Measurements from ENCODE around the gene CCDC78. TPM values are rescaled to one million over a fixed set of nuclear protein-coding genes. Genes with fewer than 3 reads are reported as not detected.

Gene CCDC78
- total and polyA plus RNA-seq, 2 donors (not counting 3 experiments of a cell fraction or from before 2014, with no cell fraction given), result 0.50 to 1.3 TPM

DNA sequence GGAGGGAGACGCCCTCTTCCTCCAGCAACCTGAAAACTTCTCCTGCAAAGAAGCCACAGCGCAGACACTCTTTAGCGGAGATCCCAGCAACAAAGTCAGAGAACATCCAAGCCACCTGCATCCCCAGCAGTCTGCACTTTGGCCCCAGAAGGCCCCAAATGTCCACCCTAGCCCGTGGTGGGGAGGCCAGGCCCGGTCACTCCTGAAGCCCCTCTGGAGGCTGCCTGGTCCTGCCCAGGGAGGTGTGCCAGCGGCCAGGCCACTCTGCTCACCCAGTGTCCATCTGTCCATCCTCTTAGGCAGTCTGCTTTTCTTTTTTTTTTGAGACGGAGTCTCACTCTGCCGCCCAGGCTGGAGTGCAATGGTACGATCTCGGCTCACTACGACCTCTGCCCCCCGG, 6.1 kb upstream of the CCDC78 start:
- no peaks in the 10 kb centered on the region for H3K79me2 ChIP-seq (ENCODE audit: control insufficient read depth, insufficient read depth, low read length)
- intact Hi-C loops (cut with micrococcal nuclease), result no loop called here
- no peak overlapping the region for H2AFZ ChIP-seq (ENCODE audit: low read depth, low read length)
- peaks cover 7 to 35% of the 10 kb centered on the region in 2 experiments for H3K36me3 ChIP-seq (ENCODE audit: control insufficient read depth in 2 of 2, extremely low read depth in 1 of 2, insufficient read depth in 2 of 2, low read length in 2 of 2)
- FAIRE-seq (no peak), DNase-seq (ENCODE audit: low read depth, low spot score) (no peak)
- no peak overlapping the region for H3K4me2 ChIP-seq (ENCODE audit: insufficient read depth, low read length)
- H3K9me1 ChIP-seq (replicated peaks; ENCODE audit: control insufficient read depth, extremely low read depth, insufficient read depth, low read length), result no peaks in the 10 kb centered on the region
- BruUV-seq (replicated peaks), result no TSS peak
- ChIA-PET POLR2A (no interaction called here), CTCF (interaction anchor here (1.0 to 1.5 kb wide), 2 partner anchors 20 to 29 kb away, joined by 3 to 5 read pairs; no protein-coding TSS in a partner anchor)
- dilution Hi-C loops (cut with MboI; ENCODE audit: extremely low pct_ligation_motif_present, low sequenced_read_pairs), result no loop called here
- TF ChIP-seq POLR2AphosphoS5 (IDR thresholded peaks at IDR 0.05; ENCODE audit: insufficient read depth, low read depth, low read length) (no peak), POLR2A (IDR thresholded peaks at IDR 0.05; ENCODE audit: low read depth, low read length) (no peak), FOS (IDR thresholded peaks at IDR 0.05; ENCODE audit: borderline replicate concordance, insufficient read depth, low read length) (no peak), JUN (IDR thresholded peaks at IDR 0.05; ENCODE audit: borderline replicate concordance, insufficient read depth, insufficient read length, low read depth) (no peak), GATA2 (IDR thresholded peaks at IDR 0.05; ENCODE audit: insufficient read depth, insufficient read length, low read depth, low read length) (no peak), MYC (IDR thresholded peaks at IDR 0.05; ENCODE audit: low read depth, low read length) (no peak), EZH2 (IDR thresholded peaks at IDR 0.05; ENCODE audit: borderline replicate concordance, low read depth, low read length, severe bottlenecking) (no peak)
- TF ChIP-seq, protein P1, sequence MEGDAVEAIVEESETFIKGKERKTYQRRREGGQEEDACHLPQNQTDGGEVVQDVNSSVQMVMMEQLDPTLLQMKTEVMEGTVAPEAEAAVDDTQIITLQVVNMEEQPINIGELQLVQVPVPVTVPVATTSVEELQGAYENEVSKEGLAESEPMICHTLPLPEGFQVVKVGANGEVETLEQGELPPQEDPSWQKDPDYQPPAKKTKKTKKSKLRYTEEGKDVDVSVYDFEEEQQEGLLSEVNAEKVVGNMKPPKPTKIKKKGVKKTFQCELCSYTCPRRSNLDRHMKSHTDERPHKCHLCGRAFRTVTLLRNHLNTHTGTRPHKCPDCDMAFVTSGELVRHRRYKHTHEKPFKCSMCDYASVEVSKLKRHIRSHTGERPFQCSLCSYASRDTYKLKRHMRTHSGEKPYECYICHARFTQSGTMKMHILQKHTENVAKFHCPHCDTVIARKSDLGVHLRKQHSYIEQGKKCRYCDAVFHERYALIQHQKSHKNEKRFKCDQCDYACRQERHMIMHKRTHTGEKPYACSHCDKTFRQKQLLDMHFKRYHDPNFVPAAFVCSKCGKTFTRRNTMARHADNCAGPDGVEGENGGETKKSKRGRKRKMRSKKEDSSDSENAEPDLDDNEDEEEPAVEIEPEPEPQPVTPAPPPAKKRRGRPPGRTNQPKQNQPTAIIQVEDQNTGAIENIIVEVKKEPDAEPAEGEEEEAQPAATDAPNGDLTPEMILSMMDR (IDR thresholded peaks at IDR 0.05; ENCODE audit: extremely low read depth in 1 of 2, insufficient read depth in 1 of 2, low read depth in 1 of 2, low read length in 2 of 2), result no peak
- TF ChIP-seq, protein P2, sequence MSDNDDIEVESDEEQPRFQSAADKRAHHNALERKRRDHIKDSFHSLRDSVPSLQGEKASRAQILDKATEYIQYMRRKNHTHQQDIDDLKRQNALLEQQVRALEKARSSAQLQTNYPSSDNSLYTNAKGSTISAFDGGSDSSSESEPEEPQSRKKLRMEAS (IDR thresholded peaks at IDR 0.05; ENCODE audit: insufficient read depth, insufficient read length), result no peak
- no peaks in the 10 kb centered on the region for H3K27me3 ChIP-seq (ENCODE audit: control insufficient read depth in 2 of 2, insufficient read depth in 2 of 2, low read length in 2 of 2)
- no peak overlapping the region for H3K27ac ChIP-seq (ENCODE audit: insufficient read depth, low read depth, low read length)
- no peak overlapping the region for H3K4me3 ChIP-seq (replicated peaks in 1 of 3; ENCODE audit: insufficient read depth in 1 of 3, low read depth in 1 of 3, low read length in 3 of 3)
- no peaks in the 10 kb centered on the region for H3K9me3 ChIP-seq (replicated peaks; ENCODE audit: control insufficient read depth, insufficient read depth, low read length)
- H3K9ac ChIP-seq (replicated peaks; ENCODE audit: extremely low read depth, insufficient read depth, low read length), result no peak overlapping the region
- H3K4me1 ChIP-seq (ENCODE audit: control insufficient read depth, extremely low read depth, insufficient read depth, low read length), result peaks cover 9% of the 10 kb centered on the region
- H4K20me1 ChIP-seq (replicated peaks; ENCODE audit: control insufficient read depth, extremely low read depth, insufficient read depth, low read length), result no peaks in the 10 kb centered on the region
